Duodenal mucosa (tissue), 2 donors: ENCODE measurements around the gene ATP5MC2.
"Not testable (repeated sequence)": the region's sequence is repeated elsewhere in the genome, so short reads cannot be mapped to it uniquely, and the experiment has no call there.

ENCODE experiments used
- H3K27ac ChIP-seq: one replicate; pipeline ENCODE4 v1.7.0; 2013; ENCODE audit warnings: low read depth, low read length
- H3K27me3 ChIP-seq, 2 donors: one replicate each; pipeline ENCODE4 v1.7.0; 2013; ENCODE audit warnings: low read length in 2 of 2, control low read depth in 1 of 2; ENCODE audit not compliant: insufficient read depth in 2 of 2, control insufficient read depth in 1 of 2
- H3K36me3 ChIP-seq, 2 donors: one replicate each; pipeline ENCODE4 v1.7.0; 2013; ENCODE audit warnings: low read length in 2 of 2, control low read depth in 1 of 2; ENCODE audit not compliant: insufficient read depth in 2 of 2, control insufficient read depth in 1 of 2
- H3K4me1 ChIP-seq, 2 donors: one replicate each; pipeline ENCODE4 v1.7.0; 2013; ENCODE audit warnings: low read length in 2 of 2, control low read depth in 1 of 2; ENCODE audit not compliant: insufficient read depth in 2 of 2, control insufficient read depth in 1 of 2
- H3K4me3 ChIP-seq, 2 donors: one replicate each; pipeline ENCODE4 v1.7.0; 2013; ENCODE audit warnings: low read length in 2 of 2, low read depth in 1 of 2
- H3K9ac ChIP-seq, 2 donors: one replicate each; pipeline ENCODE4 v1.7.0; 2013; ENCODE audit warnings: low read length in 2 of 2, low read depth in 1 of 2
- H3K9me3 ChIP-seq, 2 donors: one replicate each; pipeline ENCODE4 v1.7.0; 2013; ENCODE audit warnings: low read length in 2 of 2, control low read depth in 1 of 2; ENCODE audit not compliant: control insufficient read depth in 1 of 2

Gene ATP5MC2

DNA sequence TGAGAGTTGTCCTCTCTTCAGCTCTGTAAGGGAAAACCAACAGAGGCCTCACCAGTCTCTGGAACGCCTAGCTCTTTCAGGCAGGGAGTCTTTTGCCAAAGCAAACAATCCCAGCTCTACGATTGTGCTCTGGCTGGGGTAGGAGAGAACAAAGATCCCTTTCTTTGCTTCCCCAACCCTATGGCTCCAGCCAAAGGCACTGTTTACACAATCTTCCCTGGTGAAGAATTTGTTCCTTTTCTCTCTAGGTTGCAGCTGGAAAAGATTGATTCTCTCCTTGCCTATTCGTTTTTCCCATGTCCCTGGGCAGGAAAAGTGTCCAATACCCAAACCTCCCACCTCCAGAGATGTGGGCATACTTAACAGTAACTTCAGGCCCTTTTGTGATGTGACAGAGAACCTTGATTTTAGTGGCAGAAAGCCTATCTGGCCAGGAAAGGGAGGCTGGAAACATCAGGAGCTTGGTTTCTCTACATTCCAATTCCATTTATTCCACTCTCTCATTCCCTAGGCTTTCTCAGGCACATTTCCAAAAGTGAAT, 16.8 kb downstream of the ATP5MC2 start:
- no peaks in the 10 kb centered on the region for H3K9me3 ChIP-seq
- H3K4me3 ChIP-seq = peak overlapping the region in 1 of 2 donors; percentile 18
- H3K27me3 ChIP-seq = no peaks in the 10 kb centered on the region
- peaks cover 19 to 20% of the 10 kb centered on the region in 2 donors for H3K4me1 ChIP-seq
- H3K9ac ChIP-seq = peak overlapping the region in 1 of 2 donors; percentile 42
- peaks cover 0 to 8% of the 10 kb centered on the region in 2 donors for H3K36me3 ChIP-seq
- H3K27ac ChIP-seq = peak overlapping the region; percentile 67

GRCh38 chr12:53657041-53657440, 18.8 kb downstream of the ATP5MC2 start:
- no peak overlapping the region for H3K4me3 ChIP-seq
- peaks cover 19 to 20% of the 10 kb centered on the region in 2 donors for H3K4me1 ChIP-seq
- H3K9ac ChIP-seq = no peak overlapping the region
- no peaks in the 10 kb centered on the region for H3K36me3 ChIP-seq
- no peak overlapping the region for H3K27ac ChIP-seq
- H3K9me3 ChIP-seq = no peaks in the 10 kb centered on the region
- no peaks in the 10 kb centered on the region for H3K27me3 ChIP-seq

- H3K27ac ChIP-seq = no peak overlapping the region
- no peak overlapping the region for H3K9ac ChIP-seq
- H3K4me1 ChIP-seq = peaks cover 4 to 5% of the 10 kb centered on the region in 2 donors
- H3K4me3 ChIP-seq = no peak overlapping the region
- no peaks in the 10 kb centered on the region for H3K36me3 ChIP-seq
- H3K9me3 ChIP-seq = no peaks in the 10 kb centered on the region
- no peaks in the 10 kb centered on the region for H3K27me3 ChIP-seq
Measured at GRCh38 chr12:53653595-53653994, 22.3 kb downstream of the ATP5MC2 start.

- no peak overlapping the region for H3K27ac ChIP-seq
- H3K9ac ChIP-seq = no peak overlapping the region
- no peak overlapping the region for H3K4me3 ChIP-seq
- H3K36me3 ChIP-seq = no peaks in the 10 kb centered on the region
- no peaks in the 10 kb centered on the region for H3K27me3 ChIP-seq
- H3K4me1 ChIP-seq = no peaks in the 10 kb centered on the region
- H3K9me3 ChIP-seq = no peaks in the 10 kb centered on the region
Measured at GRCh38 chr12:53652366-53652765, 23.5 kb downstream of the ATP5MC2 start.

DNA sequence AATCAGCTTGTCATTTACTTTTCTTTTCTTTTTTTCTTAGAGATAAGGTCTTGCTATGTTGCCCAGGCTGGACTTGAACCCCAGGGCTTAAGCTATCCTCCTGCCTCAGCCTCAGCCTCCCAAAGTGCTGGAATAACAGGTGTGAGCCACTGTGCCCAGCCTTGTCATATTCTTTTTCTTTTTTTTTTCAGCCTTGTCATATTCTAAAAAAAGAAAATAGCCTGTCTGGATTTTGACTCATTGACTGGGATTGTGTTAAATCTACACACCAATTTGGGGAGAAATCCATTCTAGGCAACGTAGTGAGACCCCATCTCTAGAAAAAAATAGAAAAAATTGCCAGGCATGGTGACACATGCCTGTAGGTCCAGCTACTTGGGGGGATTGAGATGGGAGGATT, 24.1 kb downstream of the ATP5MC2 start:
- Histone ChIP-seq H3K9ac (no peak overlapping the region), H3K36me3 (no peaks in the 10 kb centered on the region), H3K4me1 (no peaks in the 10 kb centered on the region), H3K4me3 (no peak overlapping the region), H3K27ac (no peak overlapping the region), H3K27me3 (no peaks in the 10 kb centered on the region), H3K9me3 (no peaks in the 10 kb centered on the region)

GRCh38 chr12:53646300-53646699, 29.6 kb downstream of the ATP5MC2 start:
- not testable (repeated sequence) for H3K36me3 ChIP-seq, H3K27me3 ChIP-seq

DNA sequence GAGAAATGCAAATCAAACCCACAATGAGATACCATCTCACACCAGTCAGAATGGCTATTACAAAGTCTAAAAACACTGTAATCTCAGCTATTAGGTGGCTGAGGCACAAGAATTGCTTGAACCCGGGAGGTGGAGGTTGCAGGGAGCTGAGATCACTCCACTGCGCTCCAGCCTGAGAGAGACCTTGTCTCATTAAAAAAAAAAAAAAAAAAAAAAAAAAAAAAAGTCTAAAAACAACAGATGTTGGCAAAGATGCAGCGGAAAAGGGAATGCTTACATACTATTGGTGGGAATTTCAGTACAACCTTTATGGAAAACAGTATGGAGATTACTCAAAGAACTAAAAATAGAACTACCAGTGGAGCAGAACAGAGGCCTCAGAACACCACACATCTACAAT, 30.7 kb downstream of the ATP5MC2 start:
- H3K36me3 ChIP-seq = no peaks in the 10 kb centered on the region
- no peak overlapping the region for H3K27ac ChIP-seq
- no peak overlapping the region for H3K4me3 ChIP-seq
- H3K27me3 ChIP-seq = no peaks in the 10 kb centered on the region
- H3K4me1 ChIP-seq = no peaks in the 10 kb centered on the region
- H3K9ac ChIP-seq = no peak overlapping the region
- H3K9me3 ChIP-seq = no peaks in the 10 kb centered on the region

More at GRCh38 chr12:53646300-53646699, 29.6 kb downstream of the ATP5MC2 start:
- not testable (repeated sequence) for H3K9ac ChIP-seq, H3K4me1 ChIP-seq, H3K4me3 ChIP-seq, H3K27ac ChIP-seq, H3K9me3 ChIP-seq

GRCh38 chr12:53644133-53644532, 31.8 kb downstream of the ATP5MC2 start:
- H3K27ac ChIP-seq = no peak overlapping the region
- no peaks in the 10 kb centered on the region for H3K27me3 ChIP-seq
- no peak overlapping the region for H3K4me3 ChIP-seq
- H3K36me3 ChIP-seq = no peaks in the 10 kb centered on the region
- H3K9ac ChIP-seq = no peak overlapping the region
- no peaks in the 10 kb centered on the region for H3K9me3 ChIP-seq
- no peaks in the 10 kb centered on the region for H3K4me1 ChIP-seq

DNA sequence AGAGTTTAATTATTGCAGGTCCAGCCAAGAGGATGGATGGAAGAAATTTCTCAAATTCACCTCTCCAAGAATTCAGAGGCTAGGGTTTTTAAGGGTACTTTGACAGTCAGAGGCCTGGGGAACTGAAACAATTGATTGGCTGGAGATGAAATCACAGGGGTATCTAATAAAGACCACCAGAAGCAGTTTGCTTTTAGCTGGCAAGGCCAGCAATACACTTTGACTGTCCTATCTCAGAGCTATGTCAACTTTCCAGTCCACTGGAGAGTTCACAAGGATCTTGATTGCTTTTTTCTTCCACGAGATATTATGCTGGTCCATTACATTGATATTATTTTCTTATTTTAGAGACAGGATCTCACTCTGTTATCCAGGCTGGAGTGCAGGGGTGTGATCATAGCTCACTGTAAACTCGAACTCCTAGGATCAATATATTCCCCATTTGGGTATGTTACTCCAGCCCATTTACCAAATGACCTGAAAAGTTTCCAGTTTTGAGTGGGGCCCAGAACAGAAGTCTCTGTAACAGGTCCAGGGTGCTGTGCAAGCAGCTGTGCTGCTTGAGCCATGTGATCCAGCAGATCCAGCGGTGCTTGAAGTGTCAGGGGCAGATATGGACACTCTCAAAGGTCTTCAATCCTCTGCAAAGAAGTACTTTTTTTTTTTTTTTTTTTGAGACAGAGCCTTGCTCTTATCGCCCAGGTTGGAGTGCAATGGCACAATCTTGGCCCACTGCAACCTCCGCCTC, 32.5 kb downstream of the ATP5MC2 start:
- Histone ChIP-seq H3K9ac (no peak overlapping the region), H3K27ac (no peak overlapping the region), H3K36me3 (no peaks in the 10 kb centered on the region), H3K27me3 (no peaks in the 10 kb centered on the region), H3K9me3 (no peaks in the 10 kb centered on the region), H3K4me3 (no peak overlapping the region), H3K4me1 (no peaks in the 10 kb centered on the region)

- no peak overlapping the region for H3K4me3 ChIP-seq
Measured at GRCh38 chr12:53638057-53638456, 37.8 kb downstream of the ATP5MC2 start.

More at GRCh38 chr12:53638057-53638456, 37.8 kb downstream of the ATP5MC2 start:
- no peaks in the 10 kb centered on the region for H3K4me1 ChIP-seq
- H3K9ac ChIP-seq = no peak overlapping the region
- H3K27me3 ChIP-seq = no peaks in the 10 kb centered on the region
- no peaks in the 10 kb centered on the region for H3K36me3 ChIP-seq
- no peak overlapping the region for H3K27ac ChIP-seq
- H3K9me3 ChIP-seq = no peaks in the 10 kb centered on the region
